Amygdala (tissue), 56 donors: ENCODE results near the gene SSBP3.

Experiments
- DNase-seq, 56 donors: peaks; one replicate each; lab custom pipeline; 2025; lab: John Stamatoyannopoulos, UW

The SSBP3 gene

DNA sequence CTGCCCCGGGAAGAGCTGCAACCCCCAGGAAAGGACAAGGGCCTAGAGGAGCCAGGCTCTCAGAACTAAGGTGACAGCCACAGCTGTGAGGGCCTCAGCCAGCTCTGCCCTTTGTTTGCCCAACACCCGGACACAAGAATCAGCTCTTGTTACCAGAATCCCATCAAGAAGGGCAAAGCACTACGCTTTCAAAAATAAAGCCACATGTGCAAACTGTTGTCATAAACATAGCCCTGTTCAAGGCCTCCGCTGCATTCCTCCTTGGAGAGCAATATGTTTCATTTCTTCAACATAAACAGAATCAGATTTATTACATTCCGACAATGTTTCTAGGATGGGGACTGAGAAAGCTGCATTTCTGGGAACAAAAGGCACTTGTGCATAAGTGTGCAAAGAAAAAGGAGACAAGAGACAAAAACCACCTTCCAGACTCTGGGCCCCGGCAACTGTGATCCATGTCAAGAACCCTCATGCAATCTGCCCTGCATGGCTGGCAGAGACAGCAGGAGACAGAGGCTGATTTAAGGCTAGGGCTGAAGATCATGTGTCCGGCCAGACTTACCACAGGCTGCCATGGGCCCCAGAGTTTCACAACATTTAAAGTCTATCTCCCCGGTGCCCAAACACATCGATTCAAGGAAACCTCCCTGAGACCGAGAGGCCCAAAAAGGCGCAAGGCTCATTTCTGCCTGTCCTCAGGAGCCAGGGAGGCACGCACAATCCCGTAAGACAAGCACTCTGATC lies 71.0 kb downstream of the SSBP3 start:
- DNase-seq, result peak in 17 of 56 donors; percentile 17 to 52 (median 32)

DNA sequence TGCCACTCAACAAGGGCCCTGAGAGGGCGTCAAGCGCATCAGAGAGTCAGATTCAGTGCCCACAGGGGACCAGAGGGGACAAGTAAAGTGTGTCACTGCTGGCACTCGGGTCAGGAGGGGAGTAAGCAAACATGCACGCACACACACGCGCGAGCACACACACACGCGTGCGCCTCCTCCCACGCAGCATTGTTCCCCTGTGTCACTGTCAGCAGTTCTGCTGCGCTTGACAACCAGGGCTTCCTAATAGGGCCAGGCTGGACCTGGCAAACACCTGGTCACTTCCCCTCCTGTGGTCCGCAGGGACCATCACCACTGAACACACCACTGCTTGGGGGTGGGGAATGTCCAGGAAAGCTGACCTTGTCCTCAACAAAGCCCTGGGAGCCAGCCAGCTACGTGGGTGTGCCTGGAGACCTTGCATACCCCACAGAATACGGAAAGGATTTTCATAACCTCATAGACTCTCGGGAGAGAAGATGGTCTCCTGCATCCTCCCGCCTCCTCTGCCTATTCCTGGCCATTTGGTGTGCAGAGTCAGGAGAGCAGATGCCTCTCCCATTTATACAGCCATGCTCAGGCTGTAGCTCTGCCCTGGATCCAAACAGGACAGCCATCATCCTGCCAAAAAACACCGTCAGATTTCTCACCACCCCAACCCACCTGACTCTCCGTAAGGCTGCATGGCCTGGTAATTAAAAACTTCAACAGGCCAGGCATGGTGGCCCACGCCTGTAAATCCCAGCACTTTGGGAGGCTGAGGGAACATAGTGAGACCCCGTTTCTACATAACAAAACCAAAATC lies 73.2 kb downstream of the SSBP3 start:
- no peak for DNase-seq

DNA sequence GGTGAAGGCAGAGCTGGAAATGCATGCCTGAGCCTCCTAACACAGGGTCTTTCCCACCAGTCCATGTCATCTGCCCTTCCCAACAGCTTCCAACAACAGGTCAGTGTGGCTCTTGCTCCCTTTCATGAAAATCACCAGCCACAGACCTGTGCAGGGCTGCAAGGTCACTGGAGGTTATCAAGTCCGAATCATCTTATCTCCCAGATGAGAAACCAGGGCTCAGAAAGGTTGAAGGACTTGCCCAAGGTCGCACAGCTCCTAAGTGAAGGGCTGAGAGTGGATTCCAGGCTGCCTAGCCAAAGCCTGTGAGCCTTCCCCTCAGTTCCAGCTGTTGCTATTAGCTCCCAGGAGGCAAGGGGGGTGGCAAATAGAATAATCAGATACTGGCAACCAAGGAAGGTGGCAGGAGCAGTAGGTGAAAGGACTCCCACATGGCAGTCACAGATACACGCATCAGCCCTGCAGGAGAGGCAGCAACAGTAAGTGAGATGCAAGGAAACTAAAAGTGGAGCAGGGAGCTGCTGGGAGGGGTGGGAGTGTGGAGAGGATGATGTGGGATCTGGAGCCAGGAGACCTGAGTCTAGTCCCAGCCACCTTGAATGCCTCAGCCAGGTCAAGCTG lies 74.2 kb downstream of the SSBP3 start:
- DNase-seq, result no peak

DNA sequence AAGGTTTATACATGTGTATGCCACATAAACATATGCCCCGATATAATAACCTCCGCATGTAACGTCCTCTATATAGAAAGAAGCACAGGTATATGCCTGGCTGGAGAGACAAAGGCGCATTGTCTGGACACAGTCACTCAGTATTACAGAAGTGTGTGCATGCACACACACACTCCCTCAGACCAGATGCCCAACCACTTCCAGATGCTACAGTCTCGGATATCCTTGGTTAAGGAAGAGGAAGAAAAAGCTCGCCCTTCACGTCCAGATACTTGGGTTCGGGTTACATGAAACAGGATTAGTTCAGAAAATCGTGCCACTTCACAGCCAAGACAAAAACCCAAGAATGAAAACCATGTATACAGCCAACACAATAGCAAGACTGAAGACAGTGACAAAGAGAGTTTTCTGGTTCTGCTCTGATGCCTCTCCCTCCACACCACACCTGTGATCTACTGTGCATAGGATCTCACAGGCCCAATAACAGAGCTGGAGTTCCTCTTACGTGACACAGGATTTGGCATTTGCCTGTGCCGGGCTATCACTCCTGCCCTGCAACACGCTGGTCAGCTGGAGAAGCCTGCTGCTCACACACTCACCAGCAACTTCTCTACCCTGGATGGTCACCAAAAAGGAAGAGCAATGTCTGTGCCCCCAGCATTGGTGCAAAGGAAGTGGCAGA lies 75.0 kb downstream of the SSBP3 start:
- DNase-seq, result peak in 5 of 56 donors; percentile 7 to 24 (median 11)

DNA sequence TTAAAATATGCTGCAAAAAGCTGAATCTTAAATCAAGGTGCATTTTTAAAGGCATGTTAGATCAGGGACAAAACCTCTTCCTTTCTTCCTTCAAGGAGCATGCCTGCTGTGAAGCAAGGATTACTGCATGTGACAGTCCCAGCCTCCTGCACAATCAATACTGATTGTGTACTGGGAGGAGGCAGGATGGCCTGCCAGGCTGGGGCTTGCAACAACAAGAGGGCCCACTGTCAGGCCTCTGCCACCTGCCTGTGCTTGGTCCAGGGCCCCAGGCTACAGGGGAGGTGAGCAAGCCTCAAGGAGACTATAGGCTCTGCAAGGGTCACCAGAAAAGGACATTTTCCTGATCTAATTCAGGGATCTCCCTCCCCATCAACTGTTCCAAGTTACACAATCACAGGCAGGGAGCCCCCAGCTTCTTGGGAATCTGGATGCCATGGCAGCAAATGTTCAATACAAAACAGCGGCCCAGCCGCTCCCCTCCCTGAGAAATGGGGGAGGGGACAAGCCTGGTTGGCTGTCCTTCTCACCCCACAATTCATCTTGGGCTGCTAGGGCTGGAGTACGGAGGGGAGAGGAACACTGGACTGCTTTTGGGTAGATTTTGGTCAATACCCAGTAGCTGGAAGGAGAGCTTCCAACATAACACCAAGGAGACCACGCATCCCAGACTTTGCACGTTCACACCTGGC lies 76.7 kb downstream of the SSBP3 start:
- DNase-seq, result peak in 35 of 56 donors; percentile 14 to 74 (median 37)

DNA sequence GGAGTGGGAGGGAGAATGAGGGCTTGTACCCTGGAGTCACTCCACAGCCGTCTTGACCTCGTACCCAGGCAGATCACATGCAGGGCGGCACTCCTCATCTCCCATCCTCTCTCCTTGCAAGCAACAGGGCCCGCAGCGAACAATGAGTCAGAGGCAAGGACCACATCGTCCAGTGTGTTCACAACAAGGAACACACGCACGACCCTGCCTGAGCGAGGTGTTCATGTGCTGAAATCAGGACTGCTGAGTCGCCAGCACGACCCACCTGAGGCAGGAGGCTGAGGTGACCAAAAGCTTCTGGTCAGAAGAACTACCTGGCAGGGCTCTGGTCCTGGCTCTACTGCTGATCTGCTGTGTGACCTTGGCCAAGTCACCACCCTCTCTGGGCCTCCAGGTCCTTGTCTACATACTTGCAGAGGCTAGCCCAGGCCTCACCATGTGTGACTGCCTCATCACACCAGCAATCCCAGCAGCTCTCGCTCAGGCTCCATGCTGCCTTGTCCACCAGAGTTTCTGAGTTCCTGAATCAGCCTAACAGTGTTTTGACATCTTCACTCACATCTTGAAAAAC lies 78.0 kb downstream of the SSBP3 start:
- no peak for DNase-seq

DNA sequence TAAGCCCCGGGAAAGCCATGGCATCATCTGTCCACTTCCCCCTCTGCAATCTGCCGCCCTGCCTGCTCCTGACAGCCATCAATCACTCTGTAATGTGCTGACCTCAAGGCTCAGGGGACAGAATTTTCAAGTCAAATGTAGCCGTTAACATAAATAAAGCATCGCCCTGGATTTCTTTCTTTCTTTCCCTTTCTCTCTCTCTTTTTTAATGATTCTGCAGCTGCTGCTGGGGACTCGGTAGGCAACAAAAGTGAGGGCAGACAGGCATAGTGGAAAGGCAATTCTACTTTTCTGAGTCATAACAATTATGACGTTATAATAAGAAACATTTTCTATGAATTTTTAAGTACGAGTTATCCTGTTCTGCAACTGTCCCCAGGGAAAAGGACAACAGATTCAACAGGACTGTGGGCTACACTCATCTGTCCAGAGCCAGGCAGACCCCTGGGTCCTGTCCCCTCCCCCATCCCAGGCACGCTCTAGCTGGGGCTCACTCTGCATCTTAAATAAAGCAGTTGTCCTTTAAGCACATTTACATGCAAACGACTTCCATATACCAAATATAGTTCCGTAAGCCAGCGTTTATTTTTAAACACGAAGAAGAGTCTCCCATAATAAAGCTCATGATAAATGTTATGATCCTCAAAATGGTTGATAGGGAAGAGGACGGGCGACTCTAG lies 78.7 kb downstream of the SSBP3 start:
- DNase-seq, result no peak

DNA sequence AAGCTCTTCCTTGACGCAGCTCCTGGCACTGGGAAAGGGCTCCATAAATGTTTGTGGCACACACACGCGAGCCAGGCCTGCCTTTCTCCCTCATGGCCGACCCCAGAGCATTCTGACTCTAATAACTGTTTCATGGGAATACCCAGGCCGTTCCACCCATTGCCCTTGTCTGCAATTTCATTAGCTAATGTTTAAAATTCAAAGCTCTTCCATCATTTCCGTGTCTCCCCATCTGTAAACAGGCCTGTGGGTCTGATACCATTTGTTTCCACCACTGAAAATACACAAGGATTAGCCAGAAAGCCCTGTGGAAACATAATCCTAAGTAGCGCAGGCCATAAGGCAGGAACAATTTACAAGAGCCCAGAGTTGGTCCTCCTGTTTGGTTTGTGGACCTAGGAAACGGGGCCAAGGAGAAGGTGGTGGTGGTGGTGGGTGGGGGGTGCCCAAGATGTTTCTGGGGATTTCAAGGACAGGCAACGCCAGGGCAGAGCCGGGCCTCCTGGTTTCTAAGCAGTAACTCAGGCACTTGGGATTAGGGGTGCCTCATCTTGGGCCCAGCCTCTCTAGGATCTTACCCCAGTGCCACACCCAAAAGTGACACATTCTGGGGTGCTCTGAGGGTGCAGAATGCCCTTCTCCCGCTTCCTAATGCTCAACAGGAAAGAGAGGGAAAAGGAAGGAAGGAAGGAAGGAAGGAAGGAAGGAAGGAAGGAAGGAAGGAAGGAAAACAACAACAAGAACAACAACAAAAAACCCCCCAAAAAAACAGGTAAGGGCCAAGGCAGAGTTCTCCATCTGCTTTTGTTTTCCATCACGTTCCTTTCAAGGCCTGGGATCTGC lies 79.4 kb downstream of the SSBP3 start:
- DNase-seq, result no peak

DNA sequence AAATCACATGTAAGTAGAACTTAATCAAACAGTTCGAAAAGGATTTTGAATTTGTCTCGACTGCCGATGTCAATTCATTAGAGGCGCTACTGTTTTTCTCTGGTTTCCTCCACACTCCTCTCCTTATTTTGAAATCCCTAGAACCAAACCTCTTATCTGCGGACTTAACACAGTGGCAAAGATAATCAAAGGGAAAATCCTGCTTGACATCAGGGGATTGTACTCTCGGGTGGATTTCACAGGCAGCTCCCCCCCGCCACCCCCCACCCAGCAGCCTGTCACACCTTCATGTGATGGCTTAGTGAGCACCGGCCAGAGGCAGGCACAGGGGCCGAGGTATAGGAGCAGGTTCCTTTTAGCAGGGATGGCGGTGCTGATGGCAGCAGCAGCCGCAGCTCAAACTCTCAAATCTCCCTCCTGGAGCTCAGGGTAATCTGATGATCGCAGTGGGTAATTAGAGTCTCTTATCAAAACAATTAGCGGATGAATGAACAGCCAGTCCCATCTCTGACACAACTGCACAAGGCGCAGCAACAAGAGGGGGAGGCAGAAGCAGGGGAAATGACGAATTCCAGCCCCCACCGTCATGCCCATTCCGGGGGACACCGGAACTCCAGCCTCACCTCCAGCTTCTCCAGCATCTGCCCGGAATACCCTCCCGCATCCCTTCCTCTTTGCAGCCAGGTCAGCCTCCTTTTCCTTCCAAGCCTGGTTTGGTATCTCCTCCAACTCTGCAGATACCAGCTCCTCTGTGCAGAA lies 80.3 kb downstream of the SSBP3 start:
- peak in 2 of 56 donors; percentile 11 to 27 for DNase-seq

DNA sequence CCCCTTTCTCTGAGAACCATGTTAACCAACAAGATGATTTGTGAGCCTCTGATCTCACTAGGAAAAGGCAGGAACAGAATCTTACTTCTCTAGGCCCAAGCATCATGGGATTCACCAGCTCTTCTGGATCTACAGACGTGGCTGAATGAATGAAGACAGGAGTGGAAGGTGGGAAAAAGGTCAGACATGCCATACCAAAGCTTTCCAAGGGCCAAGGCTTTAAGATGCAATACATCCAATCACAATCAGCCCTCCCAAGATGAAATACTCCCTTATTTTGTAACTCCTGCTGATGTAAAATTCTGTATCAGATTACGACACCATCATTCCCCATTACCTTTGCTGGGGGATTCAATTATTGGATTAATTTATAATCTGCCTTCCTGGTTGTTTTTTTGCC lies 80.9 kb downstream of the SSBP3 start:
- DNase-seq, result no peak

DNA sequence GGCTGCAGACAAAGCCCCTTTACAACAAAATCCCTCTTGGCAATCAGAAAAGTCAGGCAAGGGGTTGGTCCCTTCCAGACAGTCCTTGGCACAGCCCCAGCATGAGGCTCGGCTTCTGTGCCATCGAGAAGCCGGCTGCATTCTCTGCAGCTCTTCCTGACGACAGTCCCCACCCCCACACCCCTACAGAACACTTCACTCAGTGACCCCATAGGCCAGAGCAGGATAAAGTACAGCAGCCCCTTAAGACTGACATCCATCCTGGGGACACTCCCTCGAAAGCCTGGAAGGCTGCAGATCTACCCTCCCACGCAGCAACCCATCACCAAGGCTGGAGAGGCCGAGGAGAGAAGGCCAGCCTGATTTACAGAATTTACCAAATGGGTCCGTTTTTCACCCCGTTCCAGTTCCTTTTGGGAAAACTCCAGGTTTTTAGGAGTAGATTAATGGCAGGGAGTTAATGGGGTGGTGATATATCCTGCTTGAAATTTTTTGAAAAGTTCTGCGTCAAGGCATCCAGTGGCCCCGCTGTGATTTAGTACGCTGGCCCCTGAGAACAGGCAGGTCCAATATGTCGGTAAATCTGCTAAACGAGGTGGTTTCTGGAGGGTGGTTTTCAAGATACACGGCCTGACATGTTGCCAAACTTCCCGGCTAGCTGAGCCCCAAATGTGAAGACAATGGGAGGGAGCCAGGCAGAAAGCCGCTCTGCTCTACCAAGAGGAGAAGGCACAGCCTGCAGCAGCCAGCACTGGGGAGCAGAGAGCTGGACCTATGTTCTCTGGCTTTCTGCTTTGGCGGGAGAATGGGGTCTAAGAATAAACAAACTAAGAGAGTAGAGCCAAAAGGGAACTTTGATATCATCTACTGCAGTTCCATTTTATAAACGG lies 81.7 kb downstream of the SSBP3 start:
- peak in 23 of 56 donors; percentile 14 to 58 (median 34) for DNase-seq

DNA sequence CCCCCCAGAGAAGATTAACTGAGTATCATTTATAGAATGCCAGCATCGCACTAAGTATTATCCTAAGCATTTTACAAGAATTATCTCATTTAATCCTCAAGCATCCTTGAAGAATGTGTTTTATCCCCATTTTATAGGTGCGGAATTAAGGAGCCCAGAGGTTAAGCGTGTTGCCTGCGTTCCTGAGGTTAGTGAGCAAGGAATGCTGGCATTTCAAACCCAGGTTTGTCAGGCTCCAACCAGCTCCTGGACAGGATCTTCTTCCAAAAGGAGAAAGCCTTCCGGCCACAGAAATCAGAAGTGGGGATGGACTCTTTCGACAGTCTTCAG lies 82.3 kb downstream of the SSBP3 start:
- no peak for DNase-seq

DNA sequence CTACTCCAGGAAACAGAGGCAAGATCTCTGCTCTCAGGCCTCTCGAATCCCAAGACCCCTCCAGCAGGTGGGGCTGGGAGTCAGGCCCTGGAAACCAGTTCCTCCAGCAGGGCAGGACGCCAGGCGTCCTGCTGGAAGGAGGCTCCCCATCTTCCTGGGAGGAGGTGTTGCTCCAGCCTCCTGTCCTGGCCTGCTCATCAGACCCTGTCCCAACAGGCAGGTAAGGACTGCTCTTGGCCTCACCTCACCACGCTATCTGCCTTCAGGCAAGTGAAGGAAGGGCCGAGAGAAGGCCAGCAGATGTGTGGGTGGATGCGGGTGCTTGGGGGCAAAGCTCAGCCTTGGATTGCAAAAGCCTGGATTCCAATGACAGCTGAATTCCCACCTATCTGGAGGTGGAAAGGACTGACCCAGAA lies 82.9 kb downstream of the SSBP3 start:
- no peak for DNase-seq

DNA sequence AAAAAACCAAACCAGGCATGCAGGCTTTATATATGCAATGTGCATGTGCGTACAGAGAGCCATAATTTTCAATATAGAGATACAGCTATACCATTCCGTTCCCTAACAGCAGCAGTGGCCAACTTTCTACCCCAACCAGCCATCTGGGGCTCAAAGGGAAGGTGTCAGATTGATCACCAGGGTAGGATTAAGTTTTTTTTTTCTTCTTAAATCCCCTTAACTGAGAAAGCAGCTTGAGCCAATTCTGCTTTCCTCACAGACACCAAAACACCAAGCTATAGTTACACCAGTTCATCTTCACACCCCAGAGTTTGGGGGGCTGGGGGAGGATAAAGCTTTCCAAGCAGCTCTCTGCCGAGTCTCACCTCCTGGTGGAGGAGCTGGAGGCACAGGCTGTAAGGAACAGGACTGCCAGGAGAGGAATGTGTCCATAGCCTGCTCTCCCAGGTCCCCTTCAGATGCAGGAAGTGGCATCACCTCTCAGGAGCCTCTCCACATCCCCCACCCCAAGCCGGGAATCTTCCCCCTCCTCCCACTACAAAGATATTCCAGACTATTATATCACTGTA lies 87.9 kb downstream of the SSBP3 start:
- no peak for DNase-seq

DNA sequence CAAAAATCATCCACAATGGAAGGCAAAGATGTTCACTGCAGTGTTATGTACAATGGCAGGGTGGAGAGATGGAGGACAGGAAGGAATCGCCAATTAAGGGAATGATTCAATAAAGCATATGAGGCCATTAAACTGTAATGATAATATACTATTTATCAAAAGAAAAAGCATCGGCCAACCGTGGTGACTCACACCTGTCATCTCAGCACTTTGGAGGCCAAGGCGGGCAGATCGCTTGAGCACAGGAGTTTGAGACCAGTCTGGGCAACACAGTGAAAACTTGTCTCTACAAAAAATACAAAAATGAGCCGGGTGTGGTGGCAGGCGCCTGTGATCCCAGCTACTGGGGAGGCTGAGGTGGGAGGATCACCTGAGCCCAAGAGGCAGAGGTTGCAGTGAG lies 89.1 kb downstream of the SSBP3 start:
- DNase-seq, result no peak

DNA sequence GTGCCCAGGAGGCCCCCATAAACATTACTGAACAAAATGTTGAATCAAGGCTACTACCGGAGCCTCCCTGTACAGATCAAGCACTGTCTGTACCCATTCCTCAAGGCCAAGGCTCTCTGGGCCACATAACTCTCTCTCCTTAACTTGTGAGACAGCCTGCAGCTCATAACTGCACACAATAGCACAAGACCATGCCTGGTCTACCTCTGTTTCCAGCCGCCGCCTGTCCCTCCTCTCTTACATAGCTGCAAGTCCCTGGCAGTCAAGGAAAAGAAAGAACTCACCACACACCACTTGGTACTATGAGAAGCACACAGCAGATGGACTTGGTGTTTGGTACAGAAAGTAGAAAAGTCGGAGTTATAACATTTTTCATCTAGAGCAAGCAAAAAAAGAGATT lies 91.1 kb downstream of the SSBP3 start:
- no peak for DNase-seq
